ENCODE data around the gene PANK1. TPM values are rescaled to one million over a fixed set of nuclear protein-coding genes. Genes with fewer than 3 reads are reported as not detected.

The PANK1 gene
- polyA plus RNA-seq, 2 of the 4 experiments (the other 2 are of a cell fraction): 6.7 to 9.0 TPM

DNA sequence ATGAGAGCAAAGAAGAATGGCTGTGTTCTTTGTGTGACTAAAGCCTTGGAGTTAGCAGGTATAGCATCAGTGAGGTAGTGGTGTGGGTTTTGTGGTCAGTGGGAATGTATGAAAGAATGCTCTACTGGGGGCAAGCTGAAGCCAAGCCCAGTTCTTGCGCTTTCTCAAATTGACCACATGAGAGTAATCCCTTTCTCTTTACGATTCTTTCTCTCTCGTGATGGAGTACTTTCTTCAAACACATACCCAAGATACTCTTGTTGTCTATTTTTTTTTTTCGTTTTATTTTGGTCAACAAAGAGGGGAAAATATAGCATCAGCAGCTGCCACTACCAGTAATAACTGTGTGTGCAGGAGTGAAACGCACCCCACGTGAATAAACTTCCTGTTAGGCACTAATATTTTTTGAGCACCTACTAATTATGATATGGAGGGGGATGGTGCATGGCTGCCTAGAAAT, 8.4 kb upstream of the PANK1 start (continued):
- no peak for TF ChIP-seq KDM1A (IDR thresholded peaks at IDR 0.05; ENCODE audit: low read depth)
- no peak for TF ChIP-seq KDM5A (IDR thresholded peaks at IDR 0.05)
- no peak for TF ChIP-seq GATA3 (IDR thresholded peaks at IDR 0.05; ENCODE audit: borderline replicate concordance)

DNA sequence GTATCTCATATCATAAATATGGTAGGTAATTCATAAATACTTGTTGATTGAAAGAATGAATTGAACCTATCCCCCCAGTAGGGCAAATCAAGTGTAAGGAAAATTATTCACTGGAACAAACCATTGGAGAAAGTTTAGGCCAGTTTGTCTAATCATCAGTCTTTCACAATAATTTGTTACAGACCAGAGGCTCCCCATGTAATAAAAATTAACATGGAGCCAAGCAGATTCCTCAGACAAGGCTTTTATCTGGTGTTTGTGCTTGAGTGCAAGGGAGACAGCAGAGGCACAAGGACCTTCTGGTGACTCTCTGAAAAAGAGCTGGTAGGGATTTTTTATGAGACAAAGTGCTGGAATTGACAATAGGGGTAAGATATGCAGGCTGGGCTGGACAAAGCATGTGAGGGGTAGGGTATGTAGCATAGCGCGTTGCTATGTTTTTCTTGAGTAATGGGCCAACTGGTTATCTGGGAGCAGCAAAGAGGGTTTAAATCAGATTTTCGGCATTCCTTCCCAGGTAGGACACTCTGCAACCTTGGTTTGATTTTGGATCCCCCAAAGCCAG, 7.8 kb upstream of the PANK1 start:
- no peak for ATAC-seq
- Histone ChIP-seq H3K27ac (no peak overlapping the region), H3K4me3 (no peak overlapping the region), H3K4me2 (no peak overlapping the region), H3K4me1 (no peaks in the 10 kb centered on the region), H3K9me3 (no peaks in the 10 kb centered on the region; the same call in 2 of the 3 replicates)
- ChIA-PET POLR2A (no interaction called here), CTCF (no interaction called here)
- DNase-seq (ENCODE audit: low read depth in 1 of 2, low spot score in 1 of 2): no peak
- 84% methylated on average over 3 of the region's 3 CpGs for WGBS (ENCODE audit: missing lambda C conversion rate)
- FAIRE-seq: no peak
- TF ChIP-seq HEYL (CRISPR knock-in tag; IDR thresholded peaks at IDR 0.05): no peak
- TF ChIP-seq, protein P1, sequence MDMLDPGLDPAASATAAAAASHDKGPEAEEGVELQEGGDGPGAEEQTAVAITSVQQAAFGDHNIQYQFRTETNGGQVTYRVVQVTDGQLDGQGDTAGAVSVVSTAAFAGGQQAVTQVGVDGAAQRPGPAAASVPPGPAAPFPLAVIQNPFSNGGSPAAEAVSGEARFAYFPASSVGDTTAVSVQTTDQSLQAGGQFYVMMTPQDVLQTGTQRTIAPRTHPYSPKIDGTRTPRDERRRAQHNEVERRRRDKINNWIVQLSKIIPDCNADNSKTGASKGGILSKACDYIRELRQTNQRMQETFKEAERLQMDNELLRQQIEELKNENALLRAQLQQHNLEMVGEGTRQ (IDR thresholded peaks at IDR 0.05): no peak
- TF ChIP-seq KDM1A (IDR thresholded peaks at IDR 0.05; ENCODE audit: low read depth): no peak
- no peak for TF ChIP-seq ESRRA (IDR thresholded peaks at IDR 0.05; ENCODE audit: borderline replicate concordance, low read length)
- TF ChIP-seq, protein P2, sequence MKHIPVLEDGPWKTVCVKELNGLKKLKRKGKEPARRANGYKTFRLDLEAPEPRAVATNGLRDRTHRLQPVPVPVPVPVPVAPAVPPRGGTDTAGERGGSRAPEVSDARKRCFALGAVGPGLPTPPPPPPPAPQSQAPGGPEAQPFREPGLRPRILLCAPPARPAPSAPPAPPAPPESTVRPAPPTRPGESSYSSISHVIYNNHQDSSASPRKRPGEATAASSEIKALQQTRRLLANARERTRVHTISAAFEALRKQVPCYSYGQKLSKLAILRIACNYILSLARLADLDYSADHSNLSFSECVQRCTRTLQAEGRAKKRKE (CRISPR knock-in tag; IDR thresholded peaks at IDR 0.05; ENCODE audit: low read depth): no peak
- TF ChIP-seq SREBF2 (IDR thresholded peaks at IDR 0.05): no peak
- TF ChIP-seq RNF2 (IDR thresholded peaks at IDR 0.05; ENCODE audit: borderline replicate concordance, low read depth): no peak
- TF ChIP-seq RFX5 (IDR thresholded peaks at IDR 0.05): no peak
- no peak for TF ChIP-seq FOSL2 (IDR thresholded peaks at IDR 0.05)
- TF ChIP-seq FOSL2 (CRISPR knock-in tag; IDR thresholded peaks at IDR 0.05): no peak
- TF ChIP-seq CHD4 (IDR thresholded peaks at IDR 0.05; ENCODE audit: borderline replicate concordance): no peak
- TF ChIP-seq NPAS2 (CRISPR knock-in tag; IDR thresholded peaks at IDR 0.05; ENCODE audit: borderline replicate concordance): no peak

DNA sequence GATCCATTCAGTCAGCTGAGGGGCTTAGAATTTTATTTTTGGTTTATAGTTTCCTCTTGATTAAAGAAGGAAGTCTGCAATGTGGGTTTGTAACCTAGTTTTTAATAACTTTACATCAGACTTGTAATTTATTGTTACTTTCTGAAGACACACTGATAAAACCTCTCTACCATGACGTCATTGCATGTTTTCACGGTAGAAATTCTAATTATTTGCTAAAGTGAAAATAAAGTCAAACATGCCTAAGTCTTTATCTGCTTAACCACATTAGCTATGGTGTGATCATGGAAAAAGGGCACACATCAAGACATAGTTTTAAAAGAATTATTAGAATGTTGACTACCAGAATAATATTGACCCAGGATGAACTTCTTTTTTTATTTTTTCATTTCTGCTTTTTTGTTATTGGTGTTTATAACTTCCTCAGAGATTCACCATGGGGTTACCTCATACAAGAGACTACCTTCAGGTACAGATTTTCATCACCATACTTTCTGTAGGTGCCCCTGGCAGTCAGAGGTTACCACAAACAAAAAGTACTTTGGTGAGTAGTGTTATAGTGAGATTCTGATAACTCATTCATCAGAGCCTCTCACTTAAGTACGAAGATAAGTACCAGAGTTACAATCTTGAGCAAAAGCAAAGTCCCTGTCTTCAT, 7.0 kb upstream of the PANK1 start:
- H3K4me1 ChIP-seq: no peaks in the 10 kb centered on the region
- H3K4me2 ChIP-seq: no peak overlapping the region
- no peak for FAIRE-seq
- no peak overlapping the region for H3K4me3 ChIP-seq
- CTCF ChIA-PET: no interaction called here
- H3K9me3 ChIP-seq: no peaks in the 10 kb centered on the region; the same call in 2 of the 3 replicates
- H3K27ac ChIP-seq: no peak overlapping the region
- no peak for DNase-seq (ENCODE audit: low read depth in 1 of 2, low spot score in 1 of 2)
- 76% methylated on average over 3 of the region's 3 CpGs for WGBS (ENCODE audit: missing lambda C conversion rate)
- POLR2A ChIA-PET: no interaction called here
- no peak for ATAC-seq
- no peak for TF ChIP-seq BHLHE40 (IDR thresholded peaks at IDR 0.05; ENCODE audit: low read depth, low read length)
- TF ChIP-seq, protein P1 (IDR thresholded peaks at IDR 0.05): no peak
- TF ChIP-seq, protein P3, sequence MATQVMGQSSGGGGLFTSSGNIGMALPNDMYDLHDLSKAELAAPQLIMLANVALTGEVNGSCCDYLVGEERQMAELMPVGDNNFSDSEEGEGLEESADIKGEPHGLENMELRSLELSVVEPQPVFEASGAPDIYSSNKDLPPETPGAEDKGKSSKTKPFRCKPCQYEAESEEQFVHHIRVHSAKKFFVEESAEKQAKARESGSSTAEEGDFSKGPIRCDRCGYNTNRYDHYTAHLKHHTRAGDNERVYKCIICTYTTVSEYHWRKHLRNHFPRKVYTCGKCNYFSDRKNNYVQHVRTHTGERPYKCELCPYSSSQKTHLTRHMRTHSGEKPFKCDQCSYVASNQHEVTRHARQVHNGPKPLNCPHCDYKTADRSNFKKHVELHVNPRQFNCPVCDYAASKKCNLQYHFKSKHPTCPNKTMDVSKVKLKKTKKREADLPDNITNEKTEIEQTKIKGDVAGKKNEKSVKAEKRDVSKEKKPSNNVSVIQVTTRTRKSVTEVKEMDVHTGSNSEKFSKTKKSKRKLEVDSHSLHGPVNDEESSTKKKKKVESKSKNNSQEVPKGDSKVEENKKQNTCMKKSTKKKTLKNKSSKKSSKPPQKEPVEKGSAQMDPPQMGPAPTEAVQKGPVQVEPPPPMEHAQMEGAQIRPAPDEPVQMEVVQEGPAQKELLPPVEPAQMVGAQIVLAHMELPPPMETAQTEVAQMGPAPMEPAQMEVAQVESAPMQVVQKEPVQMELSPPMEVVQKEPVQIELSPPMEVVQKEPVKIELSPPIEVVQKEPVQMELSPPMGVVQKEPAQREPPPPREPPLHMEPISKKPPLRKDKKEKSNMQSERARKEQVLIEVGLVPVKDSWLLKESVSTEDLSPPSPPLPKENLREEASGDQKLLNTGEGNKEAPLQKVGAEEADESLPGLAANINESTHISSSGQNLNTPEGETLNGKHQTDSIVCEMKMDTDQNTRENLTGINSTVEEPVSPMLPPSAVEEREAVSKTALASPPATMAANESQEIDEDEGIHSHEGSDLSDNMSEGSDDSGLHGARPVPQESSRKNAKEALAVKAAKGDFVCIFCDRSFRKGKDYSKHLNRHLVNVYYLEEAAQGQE (IDR thresholded peaks at IDR 0.05): no peak
- TF ChIP-seq, protein P4, sequence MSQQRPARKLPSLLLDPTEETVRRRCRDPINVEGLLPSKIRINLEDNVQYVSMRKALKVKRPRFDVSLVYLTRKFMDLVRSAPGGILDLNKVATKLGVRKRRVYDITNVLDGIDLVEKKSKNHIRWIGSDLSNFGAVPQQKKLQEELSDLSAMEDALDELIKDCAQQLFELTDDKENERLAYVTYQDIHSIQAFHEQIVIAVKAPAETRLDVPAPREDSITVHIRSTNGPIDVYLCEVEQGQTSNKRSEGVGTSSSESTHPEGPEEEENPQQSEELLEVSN (IDR thresholded peaks at IDR 0.05; ENCODE audit: borderline replicate concordance, low read depth): no peak
- no peak for TF ChIP-seq FOXS1 (CRISPR knock-in tag; IDR thresholded peaks at IDR 0.05)
- TF ChIP-seq ZFP36 (IDR thresholded peaks at IDR 0.05; ENCODE audit: borderline replicate concordance, partially characterized antibody): no peak
- TF ChIP-seq HOXB5 (CRISPR knock-in tag; IDR thresholded peaks at IDR 0.05): no peak
- TF ChIP-seq RAD21 (conservative IDR thresholded peaks at IDR 0.05 in 1 of 2, IDR thresholded peaks at IDR 0.05 in 1 of 2): no peak
- no peak for TF ChIP-seq RCOR1 (IDR thresholded peaks at IDR 0.05; ENCODE audit: low read depth, low read length)
- TF ChIP-seq, protein P5, sequence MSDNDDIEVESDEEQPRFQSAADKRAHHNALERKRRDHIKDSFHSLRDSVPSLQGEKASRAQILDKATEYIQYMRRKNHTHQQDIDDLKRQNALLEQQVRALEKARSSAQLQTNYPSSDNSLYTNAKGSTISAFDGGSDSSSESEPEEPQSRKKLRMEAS (IDR thresholded peaks at IDR 0.05): no peak
- TF ChIP-seq, protein P6, sequence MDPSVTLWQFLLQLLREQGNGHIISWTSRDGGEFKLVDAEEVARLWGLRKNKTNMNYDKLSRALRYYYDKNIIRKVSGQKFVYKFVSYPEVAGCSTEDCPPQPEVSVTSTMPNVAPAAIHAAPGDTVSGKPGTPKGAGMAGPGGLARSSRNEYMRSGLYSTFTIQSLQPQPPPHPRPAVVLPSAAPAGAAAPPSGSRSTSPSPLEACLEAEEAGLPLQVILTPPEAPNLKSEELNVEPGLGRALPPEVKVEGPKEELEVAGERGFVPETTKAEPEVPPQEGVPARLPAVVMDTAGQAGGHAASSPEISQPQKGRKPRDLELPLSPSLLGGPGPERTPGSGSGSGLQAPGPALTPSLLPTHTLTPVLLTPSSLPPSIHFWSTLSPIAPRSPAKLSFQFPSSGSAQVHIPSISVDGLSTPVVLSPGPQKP (IDR thresholded peaks at IDR 0.05; ENCODE audit: low read depth, low read length): no peak
- TF ChIP-seq EHF (CRISPR knock-in tag; IDR thresholded peaks at IDR 0.05): no peak

All from A549 (cell line).